GM19240 (cell line): Measurements from ENCODE around the gene SLC22A3.

Source experiments
- DNase-seq: peaks from one replicate; pipeline ENCODE4 v3.0.0; 2011; ENCODE audit warnings: low spot score; ENCODE audit not compliant: insufficient read length

The SLC22A3 gene

DNA sequence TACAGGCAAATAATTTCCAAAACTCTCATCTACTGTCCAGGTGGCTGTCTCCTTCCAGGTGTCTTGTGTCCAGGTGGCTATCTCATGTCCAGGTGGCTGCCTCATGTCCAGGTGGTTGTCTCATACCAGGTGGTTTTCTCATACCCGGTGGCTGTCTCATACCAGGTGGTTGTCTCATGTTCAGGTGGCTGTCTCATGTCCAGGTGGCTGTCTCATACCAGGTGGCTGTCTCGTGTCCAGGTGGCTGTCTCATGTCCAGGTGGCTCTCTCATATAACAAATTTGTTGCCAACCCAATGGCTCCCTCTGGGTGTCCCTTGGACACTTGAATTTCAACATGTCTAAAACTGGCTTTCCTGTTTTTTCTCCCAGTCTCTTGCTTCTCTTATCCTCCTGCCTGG is 14.3 kb upstream of the SLC22A3 start:
- no peak for DNase-seq

DNA sequence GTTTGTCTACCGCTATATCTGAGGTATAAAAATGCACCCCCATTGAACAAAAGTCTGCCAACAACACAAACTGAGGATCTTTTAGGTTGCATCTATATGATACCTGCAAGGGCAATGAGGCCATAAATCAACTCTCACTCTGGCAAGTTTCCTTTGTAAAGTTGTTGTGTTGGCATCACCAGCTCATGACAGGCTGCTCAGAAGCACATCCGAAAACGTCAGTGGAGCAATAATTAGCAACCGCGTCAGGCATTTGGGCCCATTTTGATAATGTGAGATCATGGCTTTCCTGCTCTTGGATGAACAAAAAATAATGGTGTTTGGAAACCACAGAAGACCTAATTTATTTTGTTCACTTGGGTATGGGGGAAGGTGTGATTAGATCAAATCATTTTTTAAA is 12.0 kb upstream of the SLC22A3 start:
- no peak for DNase-seq

DNA sequence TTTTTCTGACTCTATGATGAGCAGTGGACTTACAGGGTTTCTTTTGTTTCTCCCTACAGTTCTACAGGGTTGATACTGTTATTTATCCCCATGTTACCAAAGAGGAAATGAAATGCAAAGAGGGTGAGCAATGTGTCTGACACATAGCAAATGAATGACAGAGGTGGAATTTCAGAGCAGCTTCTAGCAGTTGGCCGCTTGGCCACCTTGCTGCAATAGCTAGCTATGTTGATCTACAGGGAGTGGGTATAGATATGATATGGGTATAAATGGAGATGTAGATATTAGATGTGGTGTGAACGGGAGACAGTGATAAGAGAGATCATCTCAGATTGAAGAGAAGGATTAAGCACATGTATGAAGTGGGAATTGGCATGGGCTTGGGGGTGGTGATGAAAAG is 10.9 kb upstream of the SLC22A3 start:
- no peak for DNase-seq

DNA sequence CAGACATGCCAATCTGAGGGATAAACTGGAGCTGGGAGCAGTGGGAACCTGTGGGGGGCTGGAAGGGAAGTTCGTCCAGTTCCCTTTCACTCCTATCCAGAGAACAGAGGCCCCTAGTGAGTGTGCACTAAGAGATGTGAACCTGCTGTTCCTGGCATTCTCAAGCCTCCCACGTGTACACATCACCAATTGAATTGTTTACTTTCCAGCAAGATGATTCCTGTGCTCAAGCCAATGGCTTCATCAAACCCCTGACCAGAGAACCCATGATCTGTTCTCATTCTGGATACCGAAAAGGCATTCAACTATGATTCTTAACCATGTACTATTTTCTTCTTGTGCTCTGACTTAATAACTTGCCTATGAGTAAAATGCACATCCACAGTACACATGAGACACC is 10.2 kb upstream of the SLC22A3 start:
- no peak for DNase-seq

DNA sequence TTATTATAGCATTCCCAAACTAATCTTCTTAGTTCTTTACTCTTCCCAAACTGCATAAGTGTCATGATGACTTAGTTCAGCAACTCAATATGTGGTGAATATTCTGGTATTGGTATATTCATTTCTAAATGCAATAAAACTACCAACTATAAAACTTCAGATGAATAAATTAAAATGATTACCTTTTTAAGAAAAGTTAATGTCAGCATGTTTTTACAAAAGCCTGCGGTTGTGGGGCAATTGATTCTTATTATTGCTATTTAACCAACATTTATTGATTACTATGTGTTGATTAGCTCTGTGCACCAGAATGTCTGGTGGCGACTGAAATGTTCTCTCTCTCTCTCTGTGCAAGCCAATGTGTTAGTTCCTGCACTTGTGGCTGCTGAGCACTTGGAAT is 5.0 kb upstream of the SLC22A3 start:
- no peak for DNase-seq

DNA sequence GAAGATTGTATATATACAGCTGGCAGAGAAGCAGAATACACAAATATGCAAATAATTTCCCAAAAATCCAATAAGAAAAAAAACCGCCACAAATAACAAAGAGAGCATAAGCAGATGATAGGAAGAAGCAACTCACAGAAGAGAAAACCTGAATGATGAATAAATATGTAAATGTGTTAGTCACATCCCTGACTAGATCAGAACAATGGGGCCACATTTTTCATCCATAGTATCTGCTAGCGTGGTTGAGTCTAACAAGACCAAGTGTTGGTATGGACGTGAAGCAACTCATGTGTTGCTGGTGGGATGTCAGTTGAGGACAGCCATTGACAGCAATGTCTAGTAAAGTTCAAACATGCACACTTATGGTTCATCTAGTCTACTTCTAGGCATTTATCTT is 3.9 kb upstream of the SLC22A3 start:
- DNase-seq: no peak

DNA sequence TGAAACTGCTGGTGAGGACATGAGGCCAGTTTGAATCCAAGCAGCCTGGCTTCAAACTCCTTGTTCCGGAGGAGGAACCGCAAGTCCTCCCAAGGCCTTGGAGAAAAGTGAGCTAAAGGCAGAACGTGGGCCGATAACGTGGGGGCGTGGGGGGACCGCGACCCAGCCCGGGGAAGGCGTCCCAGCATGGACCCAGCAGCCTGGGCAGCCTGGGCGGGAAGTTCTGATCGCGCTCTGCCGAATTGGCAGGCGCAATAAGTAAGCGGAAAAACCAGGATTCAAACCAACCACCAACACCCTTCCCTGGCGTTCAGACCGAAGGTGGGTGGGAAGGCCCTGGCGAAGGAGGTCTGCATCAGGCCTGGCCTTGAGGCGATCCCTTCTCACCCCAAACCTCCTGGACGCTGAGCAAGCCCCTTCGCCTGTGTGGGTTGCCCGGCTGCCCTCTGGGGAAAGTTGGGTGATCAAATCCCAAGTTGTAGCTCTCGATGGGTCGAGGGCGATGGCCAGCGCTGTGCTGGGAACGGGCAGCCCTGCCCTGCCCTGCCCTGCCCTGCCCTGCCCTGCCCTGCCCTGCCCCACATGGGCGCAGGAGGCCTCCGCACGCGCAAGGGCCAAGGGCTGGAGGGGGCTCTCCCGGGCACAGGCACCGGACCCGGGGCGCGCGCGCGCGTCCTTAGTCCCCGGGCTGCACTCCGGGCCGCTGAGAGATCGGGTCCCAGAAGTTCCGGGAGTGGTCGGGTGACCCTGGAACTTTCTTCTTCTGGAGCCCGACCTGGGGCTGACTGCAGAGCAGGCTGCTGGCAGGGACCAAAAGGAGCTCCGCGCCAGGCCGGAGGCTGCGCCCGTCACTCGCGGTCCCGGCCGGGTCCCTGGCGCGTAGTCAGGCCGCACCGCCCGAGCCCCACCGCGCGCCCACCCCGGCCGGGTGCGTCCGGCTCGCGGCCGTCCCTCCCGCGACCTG is 637 bp upstream of the SLC22A3 start:
- no peak for DNase-seq

DNA sequence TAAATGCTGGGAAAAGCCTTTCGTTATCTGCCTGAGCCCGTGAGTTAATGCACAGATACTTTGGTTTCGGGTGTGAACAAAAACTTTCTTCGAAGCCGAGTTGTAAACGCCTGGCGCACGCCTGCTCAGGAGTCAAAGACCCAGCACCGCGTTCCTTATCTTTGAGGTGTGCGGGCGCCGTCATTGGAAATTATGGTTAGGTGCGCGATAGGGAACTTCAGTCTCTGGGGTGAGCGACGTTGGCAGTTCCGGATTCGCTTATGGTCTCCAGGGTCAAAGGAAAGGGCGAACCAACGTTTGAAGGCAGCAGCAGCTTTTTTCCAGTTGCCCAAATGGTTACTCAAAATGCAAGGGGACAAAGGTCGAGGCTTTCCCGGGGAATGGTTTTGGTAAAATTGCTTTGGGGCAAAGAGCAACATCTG is 853 bp downstream of the SLC22A3 start:
- DNase-seq: no peak

DNA sequence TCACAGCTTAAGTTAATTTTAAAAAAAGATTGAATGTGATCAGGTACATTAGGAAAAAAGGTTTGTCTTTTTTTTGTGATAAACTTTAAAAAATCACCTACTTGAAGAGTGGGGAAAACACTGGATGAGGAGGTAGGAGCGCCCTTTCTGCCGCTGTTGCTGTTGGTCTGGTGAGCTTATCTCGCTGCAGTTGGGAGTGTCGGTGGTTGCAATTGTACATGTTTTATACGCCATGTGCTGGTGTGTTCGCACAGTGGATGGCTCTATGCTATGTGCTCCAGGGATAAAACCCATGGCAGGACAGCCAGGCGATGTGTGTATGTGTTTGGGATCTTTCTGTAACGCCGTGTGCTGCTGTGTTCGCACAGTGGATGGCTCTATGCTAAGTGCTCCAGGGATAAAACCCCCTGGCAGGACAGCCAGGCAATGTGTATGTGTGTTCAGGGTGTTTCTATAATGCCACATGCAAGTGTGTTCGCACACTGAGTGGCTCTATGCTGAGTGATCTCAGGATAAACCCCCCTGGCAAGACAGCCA is 1.7 kb downstream of the SLC22A3 start:
- no peak for DNase-seq

DNA sequence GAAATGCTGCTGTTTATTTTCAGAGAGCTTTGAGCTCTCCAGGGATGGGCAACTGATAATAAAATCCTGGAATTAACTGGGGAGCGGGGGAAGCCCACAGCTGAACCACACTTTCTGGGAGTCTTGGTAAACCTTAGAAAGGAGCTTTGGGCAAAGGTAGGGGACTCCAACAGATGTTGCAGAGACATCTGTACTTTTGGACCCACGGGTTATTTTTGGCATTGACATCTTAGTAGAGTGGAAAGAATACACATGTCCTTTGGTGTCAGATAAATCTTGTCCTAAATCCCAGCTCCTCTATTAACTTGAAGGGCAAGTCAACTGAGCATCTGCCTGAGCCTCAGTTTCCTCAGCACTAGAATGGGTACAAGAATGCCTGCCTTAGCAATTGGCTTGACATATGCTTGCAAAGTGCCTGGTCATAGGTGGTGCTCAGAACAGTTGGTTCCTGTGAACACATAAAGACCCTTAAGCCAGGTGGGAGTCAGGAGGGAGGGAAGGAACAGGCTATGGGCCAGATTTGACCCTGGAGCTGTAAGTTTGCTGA is 5.8 kb downstream of the SLC22A3 start:
- DNase-seq: no peak

DNA sequence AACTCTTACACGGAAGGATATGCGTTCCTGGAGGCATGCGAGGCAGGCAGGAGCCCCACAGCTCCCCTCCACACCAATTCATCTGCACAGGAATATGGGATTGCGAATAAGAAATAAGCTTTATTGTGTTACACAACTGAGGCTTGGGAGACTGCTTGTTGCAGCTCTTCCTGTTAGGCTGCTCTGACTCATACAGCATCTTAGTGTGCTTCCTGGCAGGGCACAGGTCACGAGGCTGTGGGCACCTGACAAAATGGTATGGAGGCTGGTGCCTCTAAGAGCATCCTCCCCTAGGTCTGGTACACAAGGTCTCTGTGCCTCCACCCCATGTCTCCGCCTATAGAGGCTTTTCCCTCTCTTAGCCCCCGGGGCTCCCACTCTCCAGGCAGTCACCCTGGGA is 6.8 kb downstream of the SLC22A3 start:
- no peak for DNase-seq

DNA sequence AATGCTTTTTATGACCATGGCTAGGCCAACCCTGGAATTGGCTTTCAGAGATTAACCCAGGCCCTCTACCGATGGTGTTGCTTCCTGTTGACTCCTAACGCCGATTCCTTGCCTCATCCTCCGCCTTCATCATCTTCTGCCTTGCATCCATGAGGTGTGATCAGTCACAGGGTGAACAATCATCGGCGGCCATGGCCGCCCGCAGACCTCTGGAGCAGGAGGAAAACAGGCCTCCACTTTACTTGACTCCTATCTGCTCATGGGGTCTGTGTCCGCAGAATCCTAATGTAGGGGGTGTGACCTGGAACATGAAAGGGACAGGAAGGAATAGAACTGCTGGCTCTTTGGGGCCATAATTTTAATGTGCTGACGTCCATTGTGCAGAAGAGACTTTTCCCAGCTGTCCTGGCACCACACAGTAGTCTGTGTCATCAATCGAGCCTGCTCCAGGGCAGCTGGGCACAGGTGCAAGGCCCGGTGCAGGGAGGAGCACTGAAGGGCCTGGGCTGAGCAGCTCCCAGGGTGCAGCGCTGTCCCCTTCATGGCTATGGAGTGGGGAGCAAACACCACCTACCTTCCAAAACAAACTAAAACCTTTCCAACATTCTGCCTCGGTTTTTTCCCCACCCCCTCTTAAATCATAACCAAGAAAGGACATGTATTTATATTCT is 8.0 kb downstream of the SLC22A3 start:
- no peak for DNase-seq

DNA sequence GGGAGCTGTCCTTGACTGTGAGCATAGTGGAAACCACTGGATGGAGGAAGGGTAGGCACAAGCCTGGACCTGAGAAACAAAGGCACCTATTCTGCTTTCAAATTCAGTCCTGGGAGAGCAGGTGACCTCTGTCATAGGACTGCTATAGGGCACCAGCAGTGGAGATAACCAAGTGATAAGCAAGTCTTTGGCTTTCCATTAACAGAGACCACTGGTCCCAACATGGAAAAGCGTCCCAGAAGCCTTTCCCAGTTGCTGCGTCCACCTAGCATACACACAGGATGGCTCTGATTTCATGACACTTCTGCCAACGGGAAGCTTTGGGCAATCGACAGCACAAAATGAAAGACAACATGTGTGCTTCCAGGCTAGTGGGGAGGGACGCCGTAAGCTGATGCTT is 8.9 kb downstream of the SLC22A3 start:
- no peak for DNase-seq

DNA sequence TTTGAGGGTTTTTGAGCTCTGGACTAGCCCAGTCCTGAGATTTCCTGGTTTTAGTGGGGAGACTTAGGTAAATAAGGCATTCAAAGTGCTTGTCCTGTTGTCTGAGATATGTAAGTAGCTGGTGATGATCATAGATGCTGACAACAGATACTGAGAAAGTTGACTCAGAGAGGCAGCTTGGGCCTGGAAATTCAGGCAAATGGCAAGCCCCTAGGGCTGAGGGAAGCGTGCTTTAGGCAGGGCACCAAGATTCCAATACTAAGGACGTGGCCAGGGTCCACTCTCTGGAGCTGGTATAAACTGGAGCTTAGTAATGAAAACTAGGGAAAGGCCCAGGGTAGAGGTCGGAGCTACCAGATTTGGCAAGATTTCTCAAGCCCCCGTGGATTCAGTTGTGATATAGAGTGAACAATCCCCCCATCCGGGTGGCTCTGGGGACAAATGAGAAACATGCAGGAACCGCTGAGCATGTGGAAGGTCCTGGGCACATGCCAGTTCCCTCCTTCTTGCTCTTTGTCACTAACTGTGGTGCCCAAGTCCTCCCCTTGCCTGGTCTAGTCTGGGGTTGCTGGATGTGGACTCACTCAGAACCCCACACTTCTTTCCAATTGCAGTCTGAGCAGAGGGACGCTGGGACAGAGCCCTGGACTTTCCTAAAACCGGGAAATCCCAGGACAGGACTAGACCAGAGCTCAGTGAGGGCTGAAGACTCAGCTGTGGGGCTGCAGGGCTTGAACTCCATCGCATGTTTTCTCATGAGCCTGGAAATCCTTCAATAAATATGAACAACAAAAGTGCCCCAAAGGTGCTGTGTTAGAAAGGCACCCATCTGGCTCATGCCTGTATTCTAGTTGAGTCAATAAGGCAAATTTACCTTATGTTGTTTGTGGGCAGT is 10.3 kb downstream of the SLC22A3 start:
- DNase-seq: no peak

DNA sequence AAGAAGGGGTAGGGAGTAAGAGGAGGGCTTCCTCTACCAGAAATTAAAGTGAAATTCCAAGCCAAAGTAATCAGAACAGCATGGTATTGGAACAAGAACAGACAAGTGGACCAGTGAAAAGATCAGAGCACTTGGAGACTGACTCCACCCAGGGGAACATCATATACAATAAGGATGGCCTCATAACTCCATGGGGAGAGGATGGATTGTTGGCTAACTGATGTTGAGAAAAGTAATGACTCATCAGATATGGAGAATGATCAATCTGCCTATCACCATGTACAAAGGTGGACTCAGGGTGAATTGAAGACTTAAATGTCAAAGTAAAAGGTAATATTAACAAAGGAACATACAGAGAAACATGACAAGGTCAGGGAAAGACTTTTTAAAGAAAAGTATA is 12.8 kb downstream of the SLC22A3 start:
- DNase-seq: no peak

DNA sequence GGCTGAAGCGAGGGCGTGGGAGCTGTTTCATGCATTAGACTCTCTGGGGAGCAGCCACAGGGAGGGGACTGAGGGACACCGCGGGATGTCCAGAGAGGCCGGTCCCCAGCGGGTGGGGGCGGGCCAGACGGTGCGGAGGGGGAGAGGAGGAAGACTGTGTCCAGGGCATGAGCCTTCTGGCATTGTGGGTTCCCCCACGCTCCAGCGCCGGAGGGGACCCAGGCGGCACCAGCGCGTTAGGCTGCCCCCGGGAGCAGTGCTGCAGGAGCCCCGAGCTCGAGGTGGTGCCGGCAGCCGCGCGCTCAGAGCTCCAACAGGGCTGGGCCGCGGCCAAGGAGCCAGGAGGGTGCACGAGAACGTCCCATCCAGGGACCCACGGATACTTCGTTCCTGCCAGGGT is 14.4 kb downstream of the SLC22A3 start:
- DNase-seq: no peak

DNA sequence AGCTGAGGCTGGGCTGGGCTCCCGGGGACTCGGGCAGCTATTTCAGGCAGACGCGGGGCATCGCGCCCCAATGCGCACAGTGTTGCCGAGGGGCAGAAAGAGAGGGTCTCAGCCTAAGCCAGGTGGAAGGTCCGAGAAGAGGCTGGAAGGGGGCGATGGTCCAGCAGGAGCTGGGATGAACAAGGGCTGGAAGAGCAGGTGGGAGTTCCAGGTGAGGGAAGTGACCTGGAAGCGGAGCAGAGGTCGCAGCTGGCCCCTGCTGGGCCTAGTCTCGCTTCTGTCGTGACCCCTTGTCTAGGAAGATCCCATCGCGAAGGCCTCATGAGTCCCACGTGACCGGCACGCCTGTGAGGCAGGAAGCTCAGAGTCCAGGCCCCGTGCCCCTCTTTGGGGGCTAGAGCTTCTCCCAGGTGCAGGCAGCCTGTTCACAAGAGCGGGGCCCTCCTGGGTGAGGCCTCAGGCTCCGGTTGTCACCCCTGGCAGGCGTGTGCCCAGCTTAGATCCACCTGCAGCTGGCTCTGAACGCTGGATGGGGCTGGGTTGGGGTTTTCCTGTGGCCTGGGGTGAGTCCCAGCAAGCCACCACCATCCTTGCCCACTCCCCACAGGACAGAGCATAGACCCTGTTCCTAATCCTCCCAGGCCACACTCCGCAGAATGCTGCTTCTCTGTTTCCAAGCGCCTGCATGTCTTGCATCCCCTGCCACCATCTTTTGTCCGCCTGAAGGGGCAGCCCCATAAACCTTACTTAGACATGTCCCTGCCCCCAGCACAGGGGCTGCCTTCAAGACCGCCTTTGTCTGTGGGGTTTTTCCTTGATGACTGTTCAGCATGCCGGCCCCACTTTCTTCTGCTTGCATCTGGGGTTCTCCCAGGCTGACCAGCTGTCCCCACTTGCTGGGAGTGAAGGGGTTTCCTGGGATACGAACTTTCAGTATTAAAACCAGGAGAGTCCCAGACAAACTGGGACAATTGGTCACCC is 15.1 kb downstream of the SLC22A3 start:
- no peak for DNase-seq

DNA sequence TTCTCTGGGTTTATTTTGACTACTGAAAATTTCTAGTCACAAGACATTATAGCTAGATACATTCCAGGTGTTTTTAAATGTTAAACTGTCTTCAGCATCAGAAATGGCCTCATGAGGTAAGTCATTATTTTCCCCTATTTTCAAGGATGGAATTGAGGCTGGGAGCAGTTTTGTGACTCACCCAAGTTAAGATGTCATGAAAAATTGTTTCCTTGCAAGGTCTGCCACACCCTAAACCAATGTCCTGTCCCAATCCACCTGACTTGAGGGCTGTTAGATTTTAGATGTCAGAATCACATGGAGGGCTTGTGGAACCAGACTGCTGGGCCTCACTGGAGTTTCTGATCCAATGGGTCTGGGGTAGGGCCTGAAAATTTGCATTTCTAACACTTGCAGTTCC is 16.9 kb downstream of the SLC22A3 start:
- no peak for DNase-seq

DNA sequence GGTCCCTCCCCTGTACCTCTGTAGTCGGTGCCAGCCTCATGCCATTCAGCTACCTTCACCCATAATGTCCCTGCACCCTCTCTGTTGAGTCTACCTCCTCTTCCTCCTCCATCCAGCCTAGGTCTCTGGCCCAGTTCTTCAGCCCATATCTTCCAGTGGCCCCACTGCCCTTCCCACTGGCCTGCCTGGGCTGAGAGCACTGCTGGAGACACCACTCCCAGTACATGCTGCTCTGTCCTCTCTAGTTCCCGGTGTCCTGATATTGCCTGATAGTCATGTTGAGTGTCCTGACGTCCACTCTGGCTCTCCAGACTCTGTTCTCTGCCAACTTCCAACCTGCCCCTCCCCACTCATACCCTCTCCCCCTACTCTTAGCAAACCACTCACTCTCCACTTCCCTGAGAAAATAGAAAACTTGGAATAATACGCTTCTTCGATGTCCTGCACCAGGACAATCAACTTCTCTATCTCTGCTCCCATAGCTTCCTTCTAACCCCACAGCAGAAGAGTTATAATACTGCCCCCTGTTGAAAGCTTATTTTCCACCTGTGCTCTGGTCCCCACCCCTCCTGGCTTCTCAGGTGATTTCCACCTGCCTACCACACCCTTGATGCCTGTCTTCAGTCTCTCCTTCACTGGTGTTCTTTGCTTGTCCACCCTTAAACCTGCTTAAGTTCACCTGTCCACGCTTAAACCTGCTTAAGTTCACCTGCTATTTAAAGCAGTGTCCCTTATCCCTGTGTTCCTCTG is 19.8 kb downstream of the SLC22A3 start:
- DNase-seq: no peak
